GM12878 (cell line): Measurements from ENCODE around the gene SOS1. TPM values are rescaled to one million over a fixed set of nuclear protein-coding genes. Genes with fewer than 3 reads are reported as not detected.

Experiments
- ATAC-seq: fragments of 200-7000 bp; cut with Tn5 transposase; 3 replicates; pipeline ENCODE4 v1.9.1; 2020; ENCODE audit warnings: mild to moderate bottlenecking, moderate library complexity
- BruUV-seq: library from RNA; stranded (reverse); fragments of 400-500 nt; replicated peaks from 2 replicates; lab custom pipeline; 2021; lab: Mats Ljungman, UMichigan
- CTCF ChIA-PET: fragments of 300-600 bp; sonication (Branson Sonifier 250); formaldehyde crosslinking; extraction: SDS; loops from one replicate; lab custom pipeline; 2021; ENCODE audit warnings: inconsistent platforms; lab: Yijun Ruan, JAX
- POLR2A ChIA-PET: fragments of 350-600 bp; formaldehyde crosslinking; extraction: SDS; loops from one replicate; lab custom pipeline; 2021; ENCODE audit warnings: inconsistent platforms; lab: Charles Lee
- RAD21 ChIA-PET: fragments of 300-600 bp; sonication (Branson Sonifier 250); formaldehyde crosslinking; loops from one replicate; lab custom pipeline; 2023; ENCODE audit warnings: antibody characterized with exemption; ENCODE audit not compliant: unreplicated experiment; lab: Charles Lee
- SMC1A ChIA-PET: fragments of 300-600 bp; sonication (Branson Sonifier 250); formaldehyde crosslinking; loops from one replicate; lab custom pipeline; 2023; ENCODE audit not compliant: unreplicated experiment, uncharacterized antibody; lab: Charles Lee
- DNase-seq: peaks from one replicate; pipeline ENCODE4 v3.0.0-alpha.2; 2011; ENCODE audit warnings: low read depth, low spot score
- FAIRE-seq: peaks from 3 replicates; lab custom pipeline; 2011; peaks lifted over from hg19 to GRCh38; lab: Jason Lieb, UNC
- H2AFZ ChIP-seq: 2 replicates; pipeline ENCODE4 v1.6.0; 2011; ENCODE audit warnings: low read depth, low read length, control low read depth; ENCODE audit not compliant: control insufficient read depth
- H3K27ac ChIP-seq: 2 replicates; pipeline ENCODE4 v1.5.1; 2011; ENCODE audit warnings: control low read depth; ENCODE audit not compliant: control insufficient read depth, insufficient read depth
- H3K27me3 ChIP-seq, 2 experiments: replicated peaks in 1 of 2; 2 replicates each; pipeline versions ENCODE4 v1.6.0 to v1.6.1; 2011; ENCODE audit warnings: low read length in 1 of 2; ENCODE audit not compliant: control insufficient read depth in 2 of 2, insufficient read depth in 2 of 2
- H3K36me3 ChIP-seq, 2 experiments: 2 replicates each; pipeline ENCODE4 v1.5.1; 2011; ENCODE audit warnings: low read length in 1 of 2; ENCODE audit not compliant: control insufficient read depth in 2 of 2, insufficient read depth in 2 of 2
- H3K4me1 ChIP-seq: 2 replicates; pipeline ENCODE4 v1.6.1; 2011; ENCODE audit warnings: mild to moderate bottlenecking, low read length, moderate library complexity, mixed read lengths; ENCODE audit not compliant: control insufficient read depth, insufficient read depth
- H3K4me2 ChIP-seq: 2 replicates; pipeline ENCODE4 v1.6.0; 2011; ENCODE audit warnings: control low read depth; ENCODE audit not compliant: control insufficient read depth, insufficient read depth
- H3K4me3 ChIP-seq: fragments of 200-600 bp; sonication (generic); 2 replicates; pipeline ENCODE4 v1.5.1; 2016
- H3K79me2 ChIP-seq: 2 replicates; pipeline ENCODE4 v1.6.0; 2011; ENCODE audit warnings: low read length; ENCODE audit not compliant: control insufficient read depth, insufficient read depth
- H3K9ac ChIP-seq: 2 replicates; pipeline ENCODE4 v1.8.0; 2011; ENCODE audit warnings: low read length, control low read depth, mixed read lengths; ENCODE audit not compliant: control insufficient read depth, insufficient read depth
- H3K9me3 ChIP-seq: replicated peaks from 3 replicates; pipeline ENCODE4 v1.5.1; 2011; ENCODE audit warnings: mild to moderate bottlenecking, low read length; ENCODE audit not compliant: control insufficient read depth, insufficient read depth
- H4K20me1 ChIP-seq: 2 replicates; pipeline ENCODE4 v1.6.0; 2011; ENCODE audit not compliant: control insufficient read depth, insufficient read depth
- ATF2 ChIP-seq: IDR thresholded peaks from 2 replicates; pipeline ENCODE4 v1.6.1; 2012; ENCODE audit warnings: low read length, inconsistent platforms
- BCLAF1 ChIP-seq: fragments of 450-650 bp; IDR thresholded peaks from 2 replicates; pipeline ENCODE4 v1.6.1; 2017; ENCODE audit warnings: antibody characterized with exemption, mild to moderate bottlenecking, moderate library complexity
- BMI1 ChIP-seq: fragments of 450-650 bp; IDR thresholded peaks from 2 replicates; pipeline ENCODE4 v1.6.1; 2016; ENCODE audit warnings: mild to moderate bottlenecking, moderate library complexity, borderline replicate concordance
- CBX3 ChIP-seq: fragments of 200-600 bp; sonication (generic); IDR thresholded peaks from 2 replicates; pipeline ENCODE4 v1.6.1; 2016; ENCODE audit warnings: low read depth, borderline replicate concordance
- E4F1 ChIP-seq: fragments of 450-650 bp; IDR thresholded peaks from 2 replicates; pipeline ENCODE4 v1.6.1; 2018; ENCODE audit warnings: borderline replicate concordance, mild to moderate bottlenecking; ENCODE audit not compliant: partially characterized antibody
- HCFC1 ChIP-seq: fragments of 150-350 bp; IDR thresholded peaks from 2 replicates; pipeline ENCODE4 v1.6.1; 2014; ENCODE audit warnings: low read length
- NFIC ChIP-seq: IDR thresholded peaks from 2 replicates; pipeline ENCODE4 v1.6.1; 2012; ENCODE audit warnings: low read depth, mild to moderate bottlenecking, inconsistent platforms, low read length, moderate library complexity
- NRF1 ChIP-seq: conservative IDR thresholded peaks from 2 replicates; pipeline ENCODE4 v1.6.1; 2011; ENCODE audit warnings: mild to moderate bottlenecking, low read depth, low read length, improper control_type of control experiment
- POU2F2 ChIP-seq: IDR thresholded peaks from 3 replicates; pipeline ENCODE4 v1.6.1; 2011; ENCODE audit warnings: low read depth, mild to moderate bottlenecking, low read length, borderline replicate concordance
- RCOR1 ChIP-seq: conservative IDR thresholded peaks from 2 replicates; pipeline ENCODE4 v1.6.1; 2012; ENCODE audit warnings: low read depth, low read length, improper control_type of control experiment
- SKIL ChIP-seq: fragments of 450-650 bp; IDR thresholded peaks from 2 replicates; pipeline ENCODE4 v1.6.1; 2017; ENCODE audit warnings: mild to moderate bottlenecking, low read depth, inconsistent platforms; ENCODE audit not compliant: poor library complexity, severe bottlenecking
- SMARCA5 ChIP-seq: fragments of 450-650 bp; IDR thresholded peaks from 2 replicates; pipeline ENCODE4 v1.6.1; 2017; ENCODE audit warnings: mild to moderate bottlenecking
- TBL1XR1 ChIP-seq: IDR thresholded peaks from 2 replicates; pipeline ENCODE4 v1.6.1; 2012; ENCODE audit warnings: low read depth, low read length, improper control_type of control experiment
- WGBS: methylation state at CpG from one replicate; pipeline ENCODE4 v1.1.6; 2016; ENCODE audit warnings: low lambda C conversion rate; ENCODE audit not compliant: insufficient replicate concordance, insufficient coverage; ENCODE audit errors: missing lambda C conversion rate; 5-methylcytosine and 5-hydroxymethylcytosine counted together
- in situ Hi-C: fragments of 300-500 bp; cut with MboI; formaldehyde crosslinking; loops from 9 replicates; pipeline ENCODE4 v1.14.3; 2018; ENCODE audit warnings: mixed read lengths
- intact Hi-C: fragments of 100-400 bp; cut with micrococcal nuclease; formaldehyde crosslinking; loops from one replicate; pipeline ENCODE4 v1.14.2; 2022; ENCODE audit not compliant: unreplicated experiment
- polyA plus RNA-seq, 11 experiments: library from polyadenylated mRNA; depleted of rRNA in 4 of 11; unstranded in 6 of 11; stranded (reverse) in 5 of 11; fragments of >200 nt; fragmentation: Nextera tagmentation in 4 of 11; fragmentation: Illumina TruSeq in 1 of 11; extraction: Ambion mirVana in 4 of 11; extraction: Trizol in 1 of 11; gene quantifications; 1 replicate in 1 of 11; 2 replicates in 10 of 11; pipeline versions ENCODE4 v1.2.1 to v1.2.3, GENCODE V29; 2011 to 2016; ENCODE audit warnings: inconsistent platforms in 2 of 11, missing spikeins in 2 of 11, low read depth in 1 of 11
- total RNA-seq, 4 experiments: library from RNA; depleted of rRNA in 3 of 4; stranded (reverse); fragments of >200 nt in 3 of 4; fragmentation: Illumina TruSeq in 1 of 4; extraction: Trizol in 1 of 4; gene quantifications; 2 replicates each; pipeline versions ENCODE4 v1.2.1 to v1.2.3, GENCODE V29; 2013 to 2021

SOS1 gene
- total and polyA plus RNA-seq, 10 of the 15 experiments (the other 5 are each of a cell fraction or from before 2014, with no cell fraction given), result 2.1 to 24.1 (median 8.5) TPM

GRCh38 chr2:38988716-38989115 lies 132.1 kb downstream of the SOS1 start:
- no peak for ATAC-seq
- no peaks in the 10 kb centered on the region for H3K9me3 ChIP-seq
- no peak overlapping the region for H2AFZ ChIP-seq
- RAD21 ChIA-PET, result interaction anchor here (0.7 to 1.1 kb wide), 2 partner anchors 21 to 292 kb away, joined by 3 read pairs; no protein-coding TSS in a partner anchor
- DNase-seq, result no peak
- intact Hi-C loops (no loop called here), in situ Hi-C loops (no loop called here)
- no peaks in the 10 kb centered on the region for H3K4me1 ChIP-seq
- H3K36me3 ChIP-seq, result peaks cover 1 to 4% of the 10 kb centered on the region in 2 experiments; a peak in 2 of 4 replicates
- POLR2A ChIA-PET, result interaction anchor here (0.5 kb wide), 1 partner anchor 136 kb away, joined by 3 read pairs; no protein-coding TSS in a partner anchor
- CTCF ChIA-PET, result interaction anchor here (1.1 to 1.6 kb wide), 2 partner anchors 29 to 41 kb away, joined by 3 to 6 read pairs; no protein-coding TSS in a partner anchor
- H3K4me3 ChIP-seq, result no peak overlapping the region
- TF ChIP-seq RCOR1 (no peak), BMI1 (no peak), E4F1 (no peak), SMARCA5 (no peak), SKIL (no peak), BCLAF1 (no peak), HCFC1 (no peak), NRF1 (no peak), CBX3 (no peak), ATF2 (no peak), POU2F2 (no peak), TBL1XR1 (no peak), NFIC (no peak)
- FAIRE-seq, result no peak
- no peaks in the 10 kb centered on the region for H4K20me1 ChIP-seq
- WGBS, result 100% methylated on average over 1 of the region's 1 CpG
- BruUV-seq, result no TSS peak
- H3K9ac ChIP-seq, result no peak overlapping the region
- H3K4me2 ChIP-seq, result no peak overlapping the region
- H3K27me3 ChIP-seq, result no peaks in the 10 kb centered on the region
- no peak overlapping the region for H3K27ac ChIP-seq
- SMC1A ChIA-PET, result interaction anchor here (0.9 to 1.6 kb wide), 6 partner anchors 11 to 224 kb away, joined by 3 to 5 read pairs (median 4); no protein-coding TSS in a partner anchor
- H3K79me2 ChIP-seq, result no peaks in the 10 kb centered on the region
